WTC11 (cell line): ENCODE measurements around the gene C2CD4A. TPM values are rescaled to one million over a fixed set of nuclear protein-coding genes. Genes with fewer than 3 reads are reported as not detected.

Source experiments
- E2F5 ChIP-seq: sonication (generic); formaldehyde crosslinking; IDR thresholded peaks from 2 replicates; pipeline ENCODE4 v1.8.1; 2022; ENCODE audit warnings: mild to moderate bottlenecking, moderate library complexity, missing genetic modification reagents
- EMX1 ChIP-seq: fragments of 250-450 bp; sonication (Bioruptor Pico); IDR thresholded peaks from 2 replicates; pipeline ENCODE4 v1.8.0; 2021; ENCODE audit warnings: mild to moderate bottlenecking
- FOXP1 ChIP-seq: sonication (generic); formaldehyde crosslinking; IDR thresholded peaks from 2 replicates; pipeline ENCODE4 v1.8.0; 2022; ENCODE audit warnings: missing genetic modification reagents, mild to moderate bottlenecking, moderate library complexity, borderline replicate concordance
- GTF2I ChIP-seq: fragments of 250-450 bp; sonication (Bioruptor Pico); conservative IDR thresholded peaks from 2 replicates; pipeline ENCODE4 v1.4.0; 2021; ENCODE audit warnings: mild to moderate bottlenecking
- HMGXB4 ChIP-seq: sonication (generic); formaldehyde crosslinking; IDR thresholded peaks from 2 replicates; pipeline ENCODE4 v1.8.1; 2023; ENCODE audit warnings: mild to moderate bottlenecking, moderate library complexity, missing genetic modification reagents
- IRF2 ChIP-seq: sonication (generic); formaldehyde crosslinking; IDR thresholded peaks from 2 replicates; pipeline ENCODE4 v1.8.0; 2022; ENCODE audit warnings: low read depth, missing genetic modification reagents, borderline replicate concordance
- KAT7 ChIP-seq: sonication (generic); formaldehyde crosslinking; IDR thresholded peaks from 2 replicates; pipeline ENCODE4 v1.8.1; 2023; ENCODE audit warnings: missing genetic modification reagents, mild to moderate bottlenecking, borderline replicate concordance
- MLX ChIP-seq: sonication (generic); formaldehyde crosslinking; IDR thresholded peaks from 2 replicates; pipeline ENCODE4 v1.8.1; 2023; ENCODE audit warnings: mild to moderate bottlenecking, missing genetic modification reagents, moderate library complexity
- MXD4 ChIP-seq: fragments of 250-450 bp; sonication (Bioruptor Pico); IDR thresholded peaks from 2 replicates; pipeline ENCODE4 v1.8.0; 2021; ENCODE audit warnings: mild to moderate bottlenecking, moderate library complexity, borderline replicate concordance
- NFE2L1 ChIP-seq: sonication (generic); formaldehyde crosslinking; IDR thresholded peaks from 2 replicates; pipeline ENCODE4 v1.8.1; 2023; ENCODE audit warnings: missing genetic modification reagents
- NR2C2 ChIP-seq: sonication (generic); formaldehyde crosslinking; IDR thresholded peaks from 2 replicates; pipeline ENCODE4 v1.8.0; 2022; ENCODE audit warnings: mild to moderate bottlenecking, missing genetic modification reagents
- NR3C1 ChIP-seq: sonication (generic); formaldehyde crosslinking; conservative IDR thresholded peaks from 2 replicates; pipeline ENCODE4 v1.8.1; 2023; ENCODE audit warnings: low read depth, mild to moderate bottlenecking, missing genetic modification reagents
- RORB ChIP-seq: fragments of 250-450 bp; sonication (Bioruptor Pico); IDR thresholded peaks from 2 replicates; pipeline ENCODE4 v1.9.0; 2021; ENCODE audit warnings: mild to moderate bottlenecking
- SMAD4 ChIP-seq: sonication (generic); formaldehyde crosslinking; IDR thresholded peaks from 2 replicates; pipeline ENCODE4 v1.8.0; 2022; ENCODE audit warnings: mild to moderate bottlenecking, missing genetic modification reagents
- SP1 ChIP-seq: sonication (generic); formaldehyde crosslinking; conservative IDR thresholded peaks from 2 replicates; pipeline ENCODE4 v1.8.1; 2022; ENCODE audit warnings: missing genetic modification reagents
- STAT6 ChIP-seq: sonication (generic); formaldehyde crosslinking; conservative IDR thresholded peaks from 2 replicates; pipeline ENCODE4 v1.8.1; 2023; ENCODE audit warnings: mild to moderate bottlenecking, low read depth, missing genetic modification reagents, moderate library complexity
- ZBTB43 ChIP-seq: sonication (generic); formaldehyde crosslinking; IDR thresholded peaks from 2 replicates; pipeline ENCODE4 v1.8.1; 2023; ENCODE audit warnings: mild to moderate bottlenecking, missing genetic modification reagents
- ZNF121 ChIP-seq: sonication (generic); formaldehyde crosslinking; IDR thresholded peaks from 2 replicates; pipeline ENCODE4 v1.8.0; 2023; ENCODE audit warnings: missing genetic modification reagents
- ZNF232 ChIP-seq: sonication (generic); formaldehyde crosslinking; IDR thresholded peaks from 2 replicates; pipeline ENCODE4 v1.8.0; 2022; ENCODE audit warnings: mild to moderate bottlenecking, missing genetic modification reagents
- ZNF317 ChIP-seq: sonication (generic); formaldehyde crosslinking; IDR thresholded peaks from 2 replicates; pipeline ENCODE4 v1.8.1; 2023; ENCODE audit warnings: low read depth, mild to moderate bottlenecking, moderate library complexity, missing genetic modification reagents, borderline replicate concordance
- ZNF512 ChIP-seq: sonication (generic); formaldehyde crosslinking; IDR thresholded peaks from 2 replicates; pipeline ENCODE4 v1.8.1; 2022; ENCODE audit warnings: missing genetic modification reagents, borderline replicate concordance
- ZNF532 ChIP-seq: fragments of 250-450 bp; sonication (Bioruptor Pico); IDR thresholded peaks from 2 replicates; pipeline ENCODE4 v1.9.0; 2021; ENCODE audit warnings: mild to moderate bottlenecking, borderline replicate concordance
- ZNF671 ChIP-seq: fragments of 250-450 bp; sonication (Bioruptor Pico); IDR thresholded peaks from 2 replicates; pipeline ENCODE4 v1.8.0; 2021; ENCODE audit warnings: mild to moderate bottlenecking
- ZSCAN18 ChIP-seq: fragments of 250-450 bp; sonication (Bioruptor Pico); IDR thresholded peaks from 2 replicates; pipeline ENCODE4 v2.1.2; 2022; ENCODE audit warnings: mild to moderate bottlenecking, moderate library complexity
- total RNA-seq: library from RNA; stranded (reverse); gene quantifications from 3 replicates; pipeline ENCODE4 v1.2.3, GENCODE V29; 2021

C2CD4A gene
- total RNA-seq, 1 experiment from 2014 or later, result 0.42 TPM

- peak; percentile 71 for TF ChIP-seq E2F5
- no peak for TF ChIP-seq ZNF671 (CRISPR knock-in tag)
- no peak for TF ChIP-seq RORB (CRISPR knock-in tag)
- TF ChIP-seq KAT7 (CRISPR knock-in tag), result no peak
- no peak for TF ChIP-seq ZNF317 (CRISPR knock-in tag)
- TF ChIP-seq SP1, result peak; percentile 42; the same call in 1 of the 2 replicates
- TF ChIP-seq NR2C2 (CRISPR knock-in tag), result no peak
- TF ChIP-seq SMAD4 (CRISPR knock-in tag), result no peak
- 0 out of 2 replicates have a peak, but pooled peaks have one; percentile 10 for TF ChIP-seq NFE2L1 (CRISPR knock-in tag)
- no peak for TF ChIP-seq NR3C1 (CRISPR knock-in tag)
- no peak for TF ChIP-seq STAT6 (CRISPR knock-in tag)
- no peak for TF ChIP-seq ZNF121 (CRISPR knock-in tag)
- TF ChIP-seq MLX (CRISPR knock-in tag), result no peak
- no peak for TF ChIP-seq FOXP1 (CRISPR knock-in tag)
- TF ChIP-seq GTF2I (CRISPR knock-in tag), result no peak
- TF ChIP-seq ZNF512 (CRISPR knock-in tag), result no peak
- no peak for TF ChIP-seq HMGXB4 (CRISPR knock-in tag)
- no peak for TF ChIP-seq ZSCAN18 (CRISPR knock-in tag)
- TF ChIP-seq ZNF232 (CRISPR knock-in tag), result 0 out of 2 replicates have a peak, but pooled peaks have one; percentile 66
- no peak for TF ChIP-seq ZBTB43
- no peak for TF ChIP-seq MXD4 (CRISPR knock-in tag)
- TF ChIP-seq IRF2 (CRISPR knock-in tag), result no peak
- TF ChIP-seq EMX1, result no peak
- no peak for TF ChIP-seq ZNF532 (CRISPR knock-in tag)
Measured at GRCh38 chr15:62066663-62067447, at the start of gene C2CD4A (continued).
